Measurements from ENCODE around the gene FGFBP3.

DNA sequence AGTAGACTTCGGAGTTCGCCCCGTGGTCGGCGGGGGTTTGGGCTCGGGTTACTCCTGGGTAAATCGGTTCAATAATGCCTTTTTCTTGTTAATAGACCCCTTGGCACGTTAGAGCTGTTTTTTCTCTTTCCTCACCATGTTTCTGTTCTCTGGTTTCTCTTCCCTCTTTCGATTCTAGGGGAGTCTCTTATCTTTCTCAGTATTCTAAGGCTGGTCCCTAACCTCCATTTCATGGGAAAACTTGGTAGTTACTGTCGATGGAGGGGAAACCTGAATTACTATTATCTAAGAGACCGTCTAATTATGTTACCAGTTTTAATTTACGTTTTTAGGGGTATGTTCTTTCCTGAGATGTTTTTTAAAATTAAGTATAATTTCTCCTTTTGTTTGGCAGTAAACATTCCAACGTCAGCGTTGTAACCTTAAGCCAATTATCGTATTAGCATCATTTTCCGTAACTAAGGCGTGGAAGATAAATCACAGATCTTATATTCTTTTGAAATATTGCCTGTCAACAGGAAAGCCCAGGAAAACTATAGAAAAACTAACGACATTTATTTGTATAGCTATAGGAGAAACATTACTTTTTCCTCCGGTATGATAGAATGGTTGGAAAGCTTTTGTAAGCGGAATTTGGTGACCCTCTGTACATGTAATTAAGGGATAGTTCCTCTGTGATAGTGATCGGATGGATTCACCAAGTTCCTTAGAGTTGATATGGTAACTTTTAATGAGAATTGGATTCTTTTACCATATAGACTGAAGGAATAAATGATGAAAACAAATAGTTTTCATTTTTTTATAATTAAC lies 15.1 kb upstream of the FGFBP3 start:
- TF ChIP-seq NR2C2 (CRISPR knock-in tag; IDR thresholded peaks at IDR 0.05) (no peak), KAT7 (CRISPR knock-in tag; IDR thresholded peaks at IDR 0.05; ENCODE audit: borderline replicate concordance) (no peak), ETV6 (CRISPR knock-in tag; IDR thresholded peaks at IDR 0.05) (no peak)
- TF ChIP-seq, protein P1, sequence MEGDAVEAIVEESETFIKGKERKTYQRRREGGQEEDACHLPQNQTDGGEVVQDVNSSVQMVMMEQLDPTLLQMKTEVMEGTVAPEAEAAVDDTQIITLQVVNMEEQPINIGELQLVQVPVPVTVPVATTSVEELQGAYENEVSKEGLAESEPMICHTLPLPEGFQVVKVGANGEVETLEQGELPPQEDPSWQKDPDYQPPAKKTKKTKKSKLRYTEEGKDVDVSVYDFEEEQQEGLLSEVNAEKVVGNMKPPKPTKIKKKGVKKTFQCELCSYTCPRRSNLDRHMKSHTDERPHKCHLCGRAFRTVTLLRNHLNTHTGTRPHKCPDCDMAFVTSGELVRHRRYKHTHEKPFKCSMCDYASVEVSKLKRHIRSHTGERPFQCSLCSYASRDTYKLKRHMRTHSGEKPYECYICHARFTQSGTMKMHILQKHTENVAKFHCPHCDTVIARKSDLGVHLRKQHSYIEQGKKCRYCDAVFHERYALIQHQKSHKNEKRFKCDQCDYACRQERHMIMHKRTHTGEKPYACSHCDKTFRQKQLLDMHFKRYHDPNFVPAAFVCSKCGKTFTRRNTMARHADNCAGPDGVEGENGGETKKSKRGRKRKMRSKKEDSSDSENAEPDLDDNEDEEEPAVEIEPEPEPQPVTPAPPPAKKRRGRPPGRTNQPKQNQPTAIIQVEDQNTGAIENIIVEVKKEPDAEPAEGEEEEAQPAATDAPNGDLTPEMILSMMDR (IDR thresholded peaks at IDR 0.05) = no peak
